ENCODE data around the gene CRYBG1.
"Not testable (repeated sequence)": the region's sequence is repeated elsewhere in the genome, so short reads cannot be mapped to it uniquely, and the experiment has no call there.

The CRYBG1 gene

GRCh38 chr6:106509420-106510089 lies 149.0 kb downstream of the CRYBG1 start:
- no peak for DNase-seq

- peak; percentile 29 for DNase-seq
These were observed 149.8 kb downstream of the CRYBG1 start for GRCh38 chr6:106510090-106510970.

DNA sequence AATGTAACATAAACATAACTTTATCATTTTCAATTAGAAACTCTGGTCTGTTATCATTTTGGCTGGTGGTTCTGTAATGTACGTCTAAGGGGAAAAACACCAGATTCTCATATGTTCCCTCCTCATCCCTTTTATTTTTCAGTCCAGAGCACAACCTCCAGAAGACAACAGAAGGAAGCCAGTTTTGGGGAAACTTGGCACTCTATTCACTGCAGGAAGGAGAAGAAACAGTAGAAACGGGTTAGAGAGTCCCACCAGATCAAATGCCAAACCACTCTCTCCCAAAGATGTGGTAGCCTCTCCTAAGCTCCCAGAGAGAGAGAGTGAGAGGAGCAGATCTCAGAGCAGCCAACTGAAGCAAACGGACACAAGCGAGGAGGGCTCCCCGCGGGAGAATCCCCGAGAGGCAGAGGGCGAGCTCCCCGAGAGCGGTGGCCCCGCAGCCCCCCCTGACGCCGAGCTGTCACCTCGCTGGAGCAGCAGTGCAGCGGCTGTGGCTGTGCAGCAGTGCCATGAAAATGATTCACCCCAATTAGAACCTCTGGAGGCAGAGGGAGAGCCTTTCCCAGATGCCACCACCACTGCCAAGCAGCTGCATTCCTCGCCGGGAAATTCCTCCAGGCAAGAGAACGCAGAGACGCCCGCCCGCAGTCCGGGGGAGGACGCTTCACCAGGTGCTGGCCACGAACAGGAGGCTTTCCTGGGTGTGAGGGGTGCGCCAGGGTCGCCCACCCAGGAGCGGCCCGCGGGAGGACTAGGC lies 151.0 kb downstream of the CRYBG1 start:
- DNase-seq, result no peak

- no peak for DNase-seq
These were observed 151.8 kb downstream of the CRYBG1 start for GRCh38 chr6:106512048-106512967.

DNA sequence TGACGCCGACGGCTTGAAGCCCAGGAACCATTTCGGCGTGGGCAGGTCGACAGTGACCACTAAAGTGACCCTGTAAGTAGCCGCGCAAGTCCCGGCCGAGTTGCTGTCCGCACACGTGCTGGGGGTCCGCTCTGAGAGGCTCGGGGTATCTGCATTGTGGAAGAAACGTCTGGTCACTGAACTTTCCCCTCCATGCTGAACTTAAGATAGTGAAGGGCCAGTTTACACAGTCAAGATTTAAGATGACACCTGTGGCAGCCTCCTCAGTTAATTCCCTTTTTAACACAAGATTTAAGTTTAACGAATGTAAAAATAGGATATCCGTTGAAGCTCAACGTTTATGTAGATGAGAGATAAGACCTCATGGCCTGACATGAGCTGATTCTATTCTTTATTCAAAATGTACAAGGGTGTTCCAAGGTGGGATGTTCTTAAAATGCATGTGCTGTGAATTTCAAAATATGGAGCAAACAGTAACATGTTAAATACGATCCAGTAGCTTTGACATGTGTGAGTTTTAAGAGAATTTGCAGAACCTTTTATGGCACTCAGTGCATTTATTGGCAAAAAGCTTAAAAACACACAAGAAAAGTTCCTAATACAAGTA lies 152.6 kb downstream of the CRYBG1 start:
- DNase-seq, result no peak

DNA sequence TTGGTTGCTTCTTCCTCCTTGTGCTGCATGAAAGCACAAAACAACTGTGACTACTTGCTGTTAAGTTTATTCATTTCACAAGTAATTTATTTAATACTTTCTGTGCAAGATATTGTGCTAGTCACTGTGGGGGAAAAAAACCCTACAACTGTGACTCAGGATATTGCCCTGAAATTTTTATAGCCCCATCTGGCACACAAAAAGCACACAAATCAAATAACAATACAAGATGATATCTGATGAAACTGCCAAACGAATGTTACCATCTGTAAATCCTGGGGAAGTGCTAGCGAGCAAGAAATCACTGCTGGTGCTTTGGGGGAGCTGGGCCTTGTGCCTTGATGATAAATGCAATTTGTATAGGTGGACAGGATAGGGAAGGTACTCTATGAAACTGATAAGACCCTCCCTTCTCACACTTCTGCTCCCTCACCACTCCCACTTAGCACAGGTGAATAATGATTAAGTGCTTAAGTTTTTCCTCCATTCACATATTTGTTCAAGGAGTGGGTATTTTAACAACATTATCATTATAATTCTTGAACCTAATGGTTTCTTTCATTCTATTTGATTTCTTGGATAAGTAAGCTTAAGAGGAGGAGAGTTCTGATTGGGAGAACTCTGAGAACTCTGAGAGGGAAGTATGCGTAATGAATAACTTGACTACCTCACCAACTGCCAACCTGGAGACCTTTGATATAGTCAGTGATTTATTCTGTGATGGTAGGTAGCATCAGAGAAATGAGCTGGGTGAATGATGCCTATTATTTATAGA lies 153.5 kb downstream of the CRYBG1 start:
- DNase-seq, result no peak

DNA sequence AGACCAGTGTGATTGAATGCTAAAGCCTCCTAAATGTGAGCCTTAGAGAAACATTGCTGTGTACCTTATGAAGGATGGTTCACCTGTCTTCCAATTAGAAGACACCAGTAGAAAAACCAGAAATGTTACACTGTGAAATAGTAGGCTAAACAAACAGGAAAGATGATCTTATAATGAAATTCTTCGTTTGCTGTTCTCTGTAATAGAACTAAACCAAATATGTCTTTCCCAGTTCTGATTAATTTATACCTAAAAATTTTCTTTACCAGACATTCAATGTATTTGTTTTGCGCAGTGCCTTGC lies 154.0 kb downstream of the CRYBG1 start:
- DNase-seq, result no peak

- not testable (repeated sequence) for DNase-seq
These were observed 155.1 kb downstream of the CRYBG1 start for GRCh38 chr6:106515582-106515981.

DNA sequence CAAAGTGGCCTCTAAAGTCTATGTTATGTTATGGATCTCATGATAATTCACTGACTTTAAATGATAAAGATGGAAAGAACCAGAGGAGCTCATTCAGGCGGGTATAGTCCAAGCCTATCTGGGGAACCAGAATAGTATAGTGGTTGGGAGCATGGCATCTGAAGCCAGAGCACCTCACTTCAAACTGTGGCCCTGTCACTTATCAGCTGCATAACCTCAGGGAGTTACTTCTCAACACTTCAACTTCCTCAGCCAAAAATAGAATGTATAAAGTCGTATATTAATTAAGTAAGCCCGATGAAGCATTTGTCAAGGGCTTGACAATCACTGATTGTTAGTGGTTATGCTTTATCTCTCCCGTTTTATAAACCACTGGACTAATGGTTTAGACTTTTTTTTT lies 156.1 kb downstream of the CRYBG1 start:
- DNase-seq, result no peak

- DNase-seq, result no peak
These were observed 157.2 kb downstream of the CRYBG1 start for GRCh38 chr6:106517706-106518105.

DNA sequence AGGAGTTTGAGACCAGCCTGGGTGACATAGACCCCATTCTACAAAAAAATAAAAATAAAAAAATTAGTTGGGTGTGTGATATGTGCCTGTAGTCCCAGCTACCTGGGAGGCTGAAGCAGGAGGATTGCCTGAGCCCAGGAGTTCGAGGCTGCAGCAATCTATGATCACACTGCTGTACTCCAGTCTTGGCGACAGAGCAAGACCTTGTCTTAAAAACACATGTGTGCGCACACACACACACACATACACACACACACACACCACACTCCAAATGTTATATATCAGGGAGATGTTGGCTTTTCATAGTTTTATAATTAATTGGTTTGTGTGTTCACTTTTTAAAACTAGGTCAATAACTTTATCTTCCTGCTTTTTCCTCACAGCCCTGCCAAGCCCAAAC lies 158.2 kb downstream of the CRYBG1 start:
- DNase-seq, result no peak

- DNase-seq, result no peak
These were observed 159.2 kb downstream of the CRYBG1 start for GRCh38 chr6:106519460-106520394.

DNA sequence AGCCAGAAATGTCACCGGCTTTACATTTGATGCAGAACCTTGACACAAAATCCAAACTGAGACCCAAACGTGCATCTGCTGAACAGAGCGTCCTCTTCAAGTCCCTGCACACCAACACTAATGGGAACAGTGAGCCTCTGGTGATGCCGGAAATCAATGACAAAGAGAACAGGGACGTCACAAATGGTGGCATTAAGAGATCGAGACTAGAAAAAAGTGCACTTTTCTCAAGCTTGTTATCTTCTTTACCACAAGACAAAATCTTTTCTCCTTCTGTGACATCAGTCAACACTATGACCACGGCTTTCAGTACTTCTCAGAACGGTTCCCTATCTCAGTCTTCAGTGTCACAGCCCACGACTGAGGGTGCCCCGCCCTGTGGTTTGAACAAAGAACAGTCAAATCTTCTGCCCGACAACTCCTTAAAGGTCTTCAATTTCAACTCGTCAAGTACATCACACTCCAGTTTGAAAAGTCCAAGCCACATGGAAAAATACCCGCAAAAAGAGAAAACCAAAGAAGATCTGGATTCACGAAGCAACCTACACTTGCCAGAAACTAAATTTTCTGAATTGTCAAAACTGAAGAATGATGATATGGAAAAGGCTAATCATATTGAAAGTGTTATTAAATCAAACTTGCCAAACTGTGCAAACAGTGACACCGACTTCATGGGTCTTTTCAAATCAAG lies 160.3 kb downstream of the CRYBG1 start:
- DNase-seq, result no peak

- no peak for DNase-seq
These were observed 162.2 kb downstream of the CRYBG1 start for GRCh38 chr6:106522562-106523250.

- DNase-seq, result no peak
These were observed 164.8 kb downstream of the CRYBG1 start for GRCh38 chr6:106525107-106525881.

- no peak for DNase-seq
These were observed 165.4 kb downstream of the CRYBG1 start for GRCh38 chr6:106525882-106526275.

DNA sequence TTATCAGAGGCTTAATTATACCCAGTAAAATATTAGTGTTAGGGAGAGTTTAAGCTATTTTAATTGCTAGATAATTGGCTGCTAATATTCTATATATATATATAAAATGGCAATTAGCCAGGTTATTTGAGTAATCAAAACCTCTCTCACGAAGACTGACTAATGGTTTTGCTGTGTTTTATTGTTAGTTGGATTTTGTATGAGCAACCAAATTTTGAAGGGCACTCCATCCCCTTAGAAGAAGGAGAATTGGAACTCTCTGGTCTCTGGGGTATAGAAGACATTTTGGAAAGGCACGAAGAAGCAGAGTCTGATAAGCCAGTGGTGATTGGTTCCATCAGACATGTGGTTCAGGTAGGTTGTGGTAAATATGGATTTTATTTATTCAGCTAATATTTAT lies 166.6 kb downstream of the CRYBG1 start:
- DNase-seq, result no peak

- DNase-seq, result no peak
These were observed 167.5 kb downstream of the CRYBG1 start for GRCh38 chr6:106527979-106528378.
